BJ (cell line): ENCODE data around the gene PDZRN3. TPM values are rescaled to one million over a fixed set of nuclear protein-coding genes. Genes with fewer than 3 reads are reported as not detected.

Experiments used
- CTCF ChIA-PET: fragments of 350-600 bp; formaldehyde crosslinking; extraction: SDS; loops from one replicate; lab custom pipeline; 2021; ENCODE audit warnings: antibody characterized with exemption, inconsistent platforms; lab: Yijun Ruan, JAX
- POLR2A ChIA-PET: fragments of 300-600 bp; sonication (Branson Sonifier 250); formaldehyde crosslinking; extraction: SDS; loops from one replicate; lab custom pipeline; 2021; ENCODE audit warnings: antibody characterized with exemption; lab: Charles Lee
- DNase-seq: peaks from one replicate; pipeline ENCODE4 v3.0.0-alpha.2; 2011; ENCODE audit warnings: low read depth
- H3K27me3 ChIP-seq: 2 replicates; pipeline ENCODE4 v1.6.0; 2011; ENCODE audit warnings: low read length; ENCODE audit not compliant: control insufficient read depth, insufficient read depth
- H3K36me3 ChIP-seq: 2 replicates; pipeline ENCODE4 v1.5.1; 2011; ENCODE audit warnings: low read length; ENCODE audit not compliant: control insufficient read depth, insufficient read depth
- H3K4me3 ChIP-seq: 2 replicates; pipeline ENCODE4 v1.5.1; 2011; ENCODE audit warnings: low read depth, mild to moderate bottlenecking, control low read depth, low read length
- polyA plus RNA-seq: library from polyadenylated mRNA; depleted of rRNA; stranded (reverse); fragments of >200 nt; gene quantifications from 2 replicates; pipeline ENCODE4 v1.2.3, GENCODE V29; 2011
- TF ChIP-seq, protein P1 (sequence below): IDR thresholded peaks from 2 replicates; pipeline ENCODE4 v1.5.1; 2011; ENCODE audit warnings: low read depth, mild to moderate bottlenecking, control low read depth, inconsistent platforms, low read length, moderate library complexity; ENCODE audit not compliant: insufficient read depth

PDZRN3 gene
- polyA plus RNA-seq, 1 experiment = 4.9 TPM

DNA sequence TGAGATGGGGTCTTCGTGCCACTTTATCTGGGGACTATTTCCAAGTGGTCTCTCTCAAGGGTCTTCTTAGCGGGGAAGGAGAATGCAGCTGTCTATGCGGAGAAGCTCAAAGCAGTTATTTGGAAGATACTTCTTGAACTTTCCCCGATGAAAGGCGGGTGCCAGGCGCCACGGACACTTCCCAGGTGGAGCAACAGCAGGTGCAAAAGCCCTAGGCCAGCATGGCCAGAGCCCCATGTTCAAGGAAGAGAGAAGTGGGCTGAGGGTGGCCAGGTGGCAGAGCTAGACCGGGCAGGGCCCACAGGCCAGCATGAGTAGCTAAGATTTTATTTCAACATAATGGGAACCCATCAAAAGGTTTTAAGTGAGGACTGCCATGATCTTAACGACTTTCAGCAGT lies 232.8 kb downstream of the PDZRN3 start:
- POLR2A ChIA-PET = no interaction called here
- CTCF ChIA-PET = no interaction called here

DNA sequence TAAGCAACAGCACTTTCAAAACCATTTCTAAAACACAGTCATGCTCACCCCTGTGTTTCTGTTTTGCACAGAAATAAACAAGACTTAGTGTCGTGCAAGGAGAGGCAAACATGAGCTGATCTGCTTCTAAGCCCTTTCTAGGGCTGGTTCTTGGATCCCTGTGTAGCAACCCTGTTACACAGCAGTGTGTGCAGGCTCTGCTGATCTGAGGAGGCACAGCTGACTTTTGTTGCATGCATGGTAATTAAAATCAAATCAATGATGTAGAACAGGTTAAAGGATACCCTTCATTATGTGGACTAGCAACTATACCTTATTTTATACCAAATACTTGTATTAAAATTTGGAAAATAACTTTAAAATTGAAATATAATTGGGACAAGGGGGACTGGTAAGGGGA lies 234.8 kb downstream of the PDZRN3 start:
- Histone ChIP-seq H3K4me3 (no peak overlapping the region), H3K27me3 (no peaks in the 10 kb centered on the region), H3K36me3 (peaks cover 14% of the 10 kb centered on the region)
- TF ChIP-seq, protein P1, sequence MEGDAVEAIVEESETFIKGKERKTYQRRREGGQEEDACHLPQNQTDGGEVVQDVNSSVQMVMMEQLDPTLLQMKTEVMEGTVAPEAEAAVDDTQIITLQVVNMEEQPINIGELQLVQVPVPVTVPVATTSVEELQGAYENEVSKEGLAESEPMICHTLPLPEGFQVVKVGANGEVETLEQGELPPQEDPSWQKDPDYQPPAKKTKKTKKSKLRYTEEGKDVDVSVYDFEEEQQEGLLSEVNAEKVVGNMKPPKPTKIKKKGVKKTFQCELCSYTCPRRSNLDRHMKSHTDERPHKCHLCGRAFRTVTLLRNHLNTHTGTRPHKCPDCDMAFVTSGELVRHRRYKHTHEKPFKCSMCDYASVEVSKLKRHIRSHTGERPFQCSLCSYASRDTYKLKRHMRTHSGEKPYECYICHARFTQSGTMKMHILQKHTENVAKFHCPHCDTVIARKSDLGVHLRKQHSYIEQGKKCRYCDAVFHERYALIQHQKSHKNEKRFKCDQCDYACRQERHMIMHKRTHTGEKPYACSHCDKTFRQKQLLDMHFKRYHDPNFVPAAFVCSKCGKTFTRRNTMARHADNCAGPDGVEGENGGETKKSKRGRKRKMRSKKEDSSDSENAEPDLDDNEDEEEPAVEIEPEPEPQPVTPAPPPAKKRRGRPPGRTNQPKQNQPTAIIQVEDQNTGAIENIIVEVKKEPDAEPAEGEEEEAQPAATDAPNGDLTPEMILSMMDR = no peak
- CTCF ChIA-PET = no interaction called here
- DNase-seq = no peak
- POLR2A ChIA-PET = no interaction called here

More for the DNA sequence above, 232.8 kb downstream of the PDZRN3 start:
- H3K4me3 ChIP-seq = no peak overlapping the region
- H3K27me3 ChIP-seq = no peaks in the 10 kb centered on the region
- TF ChIP-seq, protein P1 = no peak
- no peak for DNase-seq
- H3K36me3 ChIP-seq = peaks cover 9% of the 10 kb centered on the region; the same call in 1 of the 2 replicates

DNA sequence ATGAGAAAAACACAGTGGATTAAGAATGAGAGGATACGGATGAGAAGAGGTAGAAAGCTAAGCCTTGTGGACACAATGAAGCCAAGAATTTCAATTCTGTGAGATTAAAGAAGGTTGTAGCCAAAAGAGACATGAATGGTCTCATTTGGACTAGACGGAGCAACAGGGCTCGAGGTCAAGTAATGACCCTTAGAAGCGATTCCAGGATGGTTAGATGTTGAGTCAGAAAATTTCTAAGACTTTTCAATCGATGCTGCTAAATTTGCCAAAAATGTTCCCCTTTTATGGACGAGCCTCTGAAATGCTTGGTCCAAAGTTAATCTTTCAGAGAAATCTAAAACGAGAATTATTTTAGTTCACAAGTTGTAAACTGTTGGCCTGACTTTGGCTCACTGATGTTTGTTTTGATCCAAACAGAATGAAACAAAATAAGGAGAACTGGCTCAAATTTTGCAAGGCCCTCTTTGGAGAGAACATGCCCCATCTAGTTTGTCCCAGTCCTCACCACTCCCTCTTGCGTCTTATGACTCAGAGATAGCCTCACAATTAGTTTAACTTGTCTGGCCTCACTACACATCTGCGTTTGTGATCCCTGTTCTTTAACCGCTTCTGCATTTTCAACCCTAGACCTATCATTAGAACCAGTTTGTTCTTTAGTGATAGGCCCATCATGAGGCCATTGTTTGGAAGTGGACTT lies 235.5 kb downstream of the PDZRN3 start:
- Histone ChIP-seq H3K36me3 (peaks cover 20% of the 10 kb centered on the region), H3K4me3 (no peak overlapping the region), H3K27me3 (no peaks in the 10 kb centered on the region)
- ChIA-PET POLR2A (no interaction called here), CTCF (no interaction called here)
- no peak for DNase-seq
- TF ChIP-seq, protein P1 = no peak

DNA sequence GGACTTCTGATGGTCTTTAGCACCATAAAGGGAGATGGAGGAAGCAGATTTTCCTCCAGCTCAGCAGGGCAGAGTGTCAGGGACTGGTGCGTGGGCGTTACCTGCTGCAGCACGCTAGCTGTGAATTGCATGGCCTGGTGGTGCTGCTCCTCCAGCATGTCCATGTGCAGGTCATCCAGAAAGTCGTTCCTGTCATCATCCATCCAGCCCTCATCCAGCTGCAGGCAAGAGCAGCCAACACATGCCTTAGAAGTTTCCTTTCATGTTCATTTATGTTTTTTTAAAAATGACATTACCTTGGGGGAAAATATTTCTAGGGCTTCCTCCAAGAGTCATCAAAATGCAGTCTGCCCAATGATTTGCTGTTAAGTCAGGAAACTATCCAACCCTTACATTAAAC lies 239.2 kb downstream of the PDZRN3 start:
- no peaks in the 10 kb centered on the region for H3K27me3 ChIP-seq
- POLR2A ChIA-PET = no interaction called here
- H3K36me3 ChIP-seq = peaks cover 27% of the 10 kb centered on the region
- TF ChIP-seq, protein P1 = no peak
- no peak for DNase-seq
- H3K4me3 ChIP-seq = no peak overlapping the region
- CTCF ChIA-PET = no interaction called here

DNA sequence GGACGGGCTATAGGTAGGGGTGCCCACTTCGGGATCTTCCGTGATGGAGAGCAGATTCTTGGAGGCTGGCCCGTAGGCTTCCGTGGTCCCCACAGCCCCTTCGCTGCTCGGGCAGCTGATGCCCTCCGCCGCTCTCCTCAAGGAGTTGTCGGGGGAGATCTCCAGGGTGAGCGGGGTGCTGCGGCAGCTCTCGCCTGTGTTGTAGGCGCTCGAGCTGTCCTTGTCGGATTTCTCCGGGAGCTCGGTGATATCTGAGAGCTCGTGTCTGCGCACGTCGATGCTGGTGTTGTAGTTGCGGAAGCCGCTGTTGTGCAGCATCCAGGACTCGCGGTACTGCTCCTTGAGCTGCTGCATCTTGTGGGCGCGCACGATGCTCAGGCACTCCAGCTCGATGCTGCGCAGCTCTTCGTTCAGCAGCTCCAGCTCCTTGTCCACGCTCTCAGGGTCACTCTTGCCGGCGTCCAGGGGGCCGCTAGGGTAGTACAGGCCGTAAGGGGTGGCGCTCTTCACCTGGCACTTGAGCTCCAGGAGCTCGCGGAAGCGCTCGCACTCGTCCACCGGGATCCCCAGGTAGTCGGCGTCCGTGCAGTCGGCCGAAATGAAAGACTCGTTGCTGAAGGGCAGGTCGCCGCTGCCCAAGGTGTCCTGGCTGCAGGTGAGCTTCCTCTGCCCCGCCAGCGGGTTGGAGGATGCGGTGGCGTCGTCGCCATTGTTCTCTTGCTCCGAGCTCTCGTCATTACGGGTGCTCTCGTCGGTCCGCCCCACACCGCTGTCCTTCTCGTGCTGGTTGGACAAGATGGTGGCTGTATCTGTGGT lies 240.4 kb downstream of the PDZRN3 start:
- TF ChIP-seq, protein P1 = no peak
- DNase-seq = no peak
- POLR2A ChIA-PET = no interaction called here
- Histone ChIP-seq H3K27me3 (no peaks in the 10 kb centered on the region), H3K4me3 (no peak overlapping the region), H3K36me3 (peaks cover 23% of the 10 kb centered on the region)
- CTCF ChIA-PET = no interaction called here
